HG03432 (cell line): ENCODE measurements around the gene ARHGEF7.

Experiments
- ATAC-seq: cut with Tn5 transposase; IDR thresholded peaks from one replicate; pipeline ENCODE4 v1.9.1; 2021; ENCODE audit warnings: mild to moderate bottlenecking, moderate library complexity; ENCODE audit not compliant: unreplicated experiment

Gene ARHGEF7

DNA sequence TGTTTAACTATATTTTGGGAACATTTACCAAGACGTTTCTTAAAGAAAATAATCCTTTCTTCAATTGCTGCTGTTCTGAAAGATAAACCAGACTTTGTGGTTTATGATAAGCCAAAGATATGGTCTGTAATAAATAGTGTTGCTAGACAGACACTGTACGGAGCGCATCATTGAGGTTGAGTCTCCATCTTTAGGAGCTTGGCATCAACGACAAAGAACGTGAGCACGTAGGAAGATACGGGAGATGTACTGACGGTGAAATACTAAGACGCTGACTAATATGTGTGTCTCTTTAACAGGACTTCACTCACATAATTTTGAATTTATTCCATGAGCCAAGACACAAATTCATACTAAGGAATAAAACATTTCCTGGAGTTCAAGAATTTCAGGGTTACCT is 221.6 kb downstream of the ARHGEF7 start:
- ATAC-seq, result no peak

DNA sequence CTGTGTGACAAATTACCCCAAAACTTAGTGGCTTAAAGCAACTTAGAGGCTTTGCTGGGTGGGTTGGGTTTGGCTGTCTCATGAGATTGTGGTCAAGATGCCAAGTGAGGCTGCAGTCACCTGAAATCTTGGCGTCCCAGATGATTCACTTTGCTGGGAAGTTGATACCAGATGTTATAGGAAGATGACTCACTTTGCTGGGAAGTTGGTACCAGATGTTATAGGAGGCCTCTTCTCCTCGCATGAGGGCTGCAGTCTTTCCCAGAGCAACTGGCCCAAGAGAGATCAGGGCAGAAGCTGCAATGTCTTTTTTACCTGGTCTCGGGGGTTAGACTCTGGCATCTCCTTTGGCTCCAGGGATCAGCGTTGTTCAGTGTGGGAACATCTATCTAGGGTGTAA is 222.1 kb downstream of the ARHGEF7 start:
- ATAC-seq, result no peak

DNA sequence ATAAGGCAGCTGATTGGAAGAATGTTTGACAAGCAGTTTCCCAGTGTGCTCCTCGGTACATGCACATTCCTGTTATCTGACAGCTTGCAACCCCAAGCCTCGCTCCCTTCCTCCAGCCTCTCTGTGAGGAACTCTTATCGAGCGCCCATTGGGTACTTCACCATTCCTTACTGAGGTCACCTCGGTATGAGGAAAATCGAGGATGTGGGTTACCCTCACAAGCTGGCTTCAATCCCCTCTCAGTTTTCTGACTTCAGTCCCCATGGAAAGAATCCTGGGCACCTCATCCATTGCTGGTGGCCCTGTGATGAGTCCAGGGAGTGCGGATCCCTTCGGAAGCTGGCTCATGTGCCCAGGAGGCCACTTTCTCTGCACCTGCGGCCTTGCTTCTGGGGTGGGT is 222.6 kb downstream of the ARHGEF7 start:
- no peak for ATAC-seq

DNA sequence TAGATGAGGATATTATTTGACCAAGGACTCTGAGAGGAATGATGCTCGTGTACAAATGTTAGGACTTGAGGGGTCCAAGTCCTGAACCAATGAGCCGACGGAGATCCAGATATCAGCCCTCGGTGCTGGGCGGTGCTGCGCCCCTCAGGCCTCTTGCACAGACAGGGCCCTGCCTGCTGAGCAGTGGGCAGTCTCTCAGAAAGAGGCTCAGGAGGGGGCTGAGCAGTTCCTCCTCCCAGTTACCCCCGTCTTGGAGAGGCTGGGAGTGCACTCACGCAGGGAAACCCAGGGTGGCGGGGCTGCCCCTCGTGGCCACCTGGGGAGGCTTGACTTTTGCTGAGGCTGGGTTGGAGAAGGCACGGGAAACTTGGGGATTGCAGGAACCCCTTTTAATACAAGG is 223.7 kb downstream of the ARHGEF7 start:
- no peak for ATAC-seq

DNA sequence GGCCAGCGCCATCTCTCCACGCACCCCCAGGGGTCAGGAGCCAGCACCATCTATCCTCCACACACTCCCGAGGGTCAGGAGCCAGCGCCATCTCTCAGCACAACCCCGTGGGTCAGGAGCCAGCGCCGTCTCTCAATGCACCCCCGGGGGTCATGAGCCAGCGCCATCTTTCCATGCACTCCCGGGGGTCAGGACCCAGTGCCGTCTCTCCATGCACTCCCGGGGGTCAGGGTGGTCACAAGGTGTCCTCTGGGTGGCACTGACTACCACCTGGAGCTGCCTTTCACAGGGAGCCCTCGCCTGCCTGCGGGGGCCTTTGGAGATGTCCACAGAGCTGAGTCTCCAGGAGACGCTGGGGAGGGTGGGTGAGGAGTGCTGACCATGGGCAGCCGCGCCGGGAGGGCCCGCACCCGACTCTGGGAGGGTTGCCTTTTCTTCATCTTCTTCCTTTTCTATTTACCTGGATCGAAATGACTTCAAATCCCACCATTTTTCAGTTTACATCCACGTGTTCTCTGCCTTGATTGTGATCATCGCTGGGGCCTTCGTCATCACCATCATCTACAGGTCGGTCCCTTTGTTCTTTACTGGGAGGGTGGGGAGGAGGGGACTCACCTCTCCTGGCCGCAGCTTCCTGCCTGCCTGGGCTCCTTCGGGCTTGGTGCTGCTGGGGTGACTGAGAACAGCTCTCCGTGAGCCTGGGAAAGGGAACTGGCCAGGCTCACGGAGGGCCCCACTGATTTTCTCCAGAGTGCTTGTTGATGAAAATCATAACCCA is 224.4 kb downstream of the ARHGEF7 start:
- ATAC-seq, result no peak

DNA sequence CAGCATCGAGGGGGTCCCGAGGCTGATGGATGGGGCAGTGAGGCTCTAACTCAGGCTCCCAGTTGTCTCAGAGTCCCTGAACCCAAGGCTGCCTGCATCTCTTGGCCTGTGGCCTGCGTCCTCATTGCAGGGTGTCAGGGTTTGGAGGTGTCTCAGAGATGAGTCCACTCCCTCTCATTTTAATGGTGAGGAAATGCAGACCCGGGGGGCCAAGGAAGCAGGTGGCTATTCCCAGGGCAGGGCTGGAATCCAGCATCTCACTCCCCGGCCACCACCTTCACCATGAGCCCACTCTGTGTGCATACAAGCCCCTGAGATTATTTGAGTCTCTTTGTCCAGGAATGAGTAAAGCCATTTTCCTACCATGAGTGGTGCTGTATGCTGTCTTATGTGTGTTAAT is 226.8 kb downstream of the ARHGEF7 start:
- ATAC-seq, result no peak

DNA sequence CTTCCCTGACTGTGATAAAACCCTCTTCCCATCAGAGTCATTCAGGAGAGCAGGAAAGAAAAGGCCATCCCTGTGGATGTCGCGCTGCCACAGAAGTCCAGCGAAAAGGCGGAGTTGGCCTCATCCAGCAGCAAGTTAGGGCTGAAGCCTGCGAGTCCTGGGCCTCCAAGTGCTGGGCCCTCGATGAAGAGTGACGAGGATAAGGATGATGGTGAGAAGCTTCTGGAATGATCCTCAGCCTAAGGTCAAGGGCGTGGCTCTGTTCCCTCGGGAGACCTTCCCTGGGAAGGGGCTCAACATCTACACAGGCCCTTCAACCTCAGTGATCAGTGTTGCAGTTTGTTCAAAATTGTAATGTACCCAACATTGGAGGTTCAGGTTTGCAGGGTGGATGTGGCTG is 227.6 kb downstream of the ARHGEF7 start:
- no peak for ATAC-seq

DNA sequence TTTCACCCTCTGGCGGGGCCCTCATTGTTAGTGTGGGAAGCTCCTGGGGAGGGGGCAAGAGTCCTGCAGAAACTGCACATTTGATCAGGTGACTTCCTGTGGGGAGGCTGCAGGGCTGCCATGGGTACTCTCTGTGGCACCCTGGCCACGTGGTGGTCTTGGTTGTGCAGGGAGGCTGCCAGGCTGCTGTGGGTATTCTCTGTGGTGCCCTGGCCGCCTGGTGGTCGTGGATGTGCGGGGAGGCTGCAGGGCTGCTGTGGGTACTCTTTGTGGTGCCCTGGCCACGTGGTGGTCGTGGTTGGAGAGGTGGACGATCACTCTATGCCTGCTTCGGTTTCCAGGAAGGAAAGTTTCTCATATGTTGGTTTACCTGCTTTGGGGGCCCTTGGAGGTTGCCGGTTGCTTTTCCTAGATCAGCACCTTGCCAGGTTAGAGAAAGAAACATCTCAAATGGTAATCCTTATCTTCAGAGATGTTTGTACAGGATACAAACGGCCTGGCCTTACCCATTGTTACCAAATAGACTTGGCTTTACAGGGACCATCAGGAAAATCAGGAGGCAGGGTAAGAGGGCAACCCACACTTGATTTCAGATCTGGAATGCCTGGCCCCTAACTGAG is 228.2 kb downstream of the ARHGEF7 start:
- ATAC-seq, result no peak

DNA sequence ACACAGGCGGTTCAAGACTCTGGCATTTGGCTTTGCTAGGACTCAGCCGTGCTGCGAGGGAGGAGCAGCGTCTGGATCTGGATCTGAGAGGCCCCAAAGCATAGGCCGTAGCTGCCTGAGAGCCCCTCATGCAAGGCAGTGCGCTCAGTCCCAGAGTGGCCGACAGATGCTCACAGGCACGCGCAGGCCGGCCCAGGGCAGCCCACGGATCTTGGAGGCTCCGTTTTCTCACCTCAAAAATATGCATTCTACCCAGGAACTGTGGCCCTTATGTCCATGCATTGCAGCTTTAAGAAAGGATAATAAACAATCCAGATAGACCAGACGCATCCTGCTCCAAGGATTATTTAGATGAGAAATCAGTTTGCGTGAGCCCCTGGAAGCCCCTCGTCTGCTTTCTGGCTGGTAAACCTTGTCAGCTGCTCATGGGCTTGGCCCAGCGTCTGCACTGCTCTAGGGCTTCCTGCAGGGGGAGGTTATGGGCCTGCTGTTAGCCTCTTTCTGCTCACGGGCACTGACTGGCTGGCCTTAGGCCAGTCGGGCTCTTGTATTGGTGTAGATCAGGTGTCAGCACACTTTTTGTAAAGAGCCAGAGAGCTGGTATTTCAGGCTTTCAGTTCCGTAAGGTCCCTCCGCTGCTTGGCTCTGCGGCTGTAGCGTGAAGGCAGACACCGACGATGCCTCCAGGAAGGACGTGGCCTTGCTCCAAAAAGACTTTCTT is 229.5 kb downstream of the ARHGEF7 start:
- ATAC-seq, result no peak

DNA sequence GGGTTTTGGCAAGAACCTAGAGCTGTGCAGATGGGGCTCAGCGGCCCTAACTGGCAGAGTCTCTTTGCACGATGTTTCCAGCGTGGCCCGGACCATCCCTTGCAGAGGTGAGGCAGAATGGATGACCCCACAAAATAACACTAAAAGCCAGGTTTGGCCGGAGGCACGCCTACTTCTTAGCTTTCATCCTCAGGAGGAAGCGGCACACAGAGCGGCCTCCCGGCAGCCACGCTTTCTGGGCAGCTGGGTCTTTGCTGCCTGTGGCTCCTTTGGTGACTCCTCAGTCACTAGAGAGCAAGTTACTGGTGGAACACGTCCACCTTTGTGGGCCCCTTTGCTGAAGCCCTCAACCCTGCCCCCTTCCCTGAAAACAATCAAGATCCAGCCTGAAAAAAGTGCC is 230.6 kb downstream of the ARHGEF7 start:
- ATAC-seq, result no peak

DNA sequence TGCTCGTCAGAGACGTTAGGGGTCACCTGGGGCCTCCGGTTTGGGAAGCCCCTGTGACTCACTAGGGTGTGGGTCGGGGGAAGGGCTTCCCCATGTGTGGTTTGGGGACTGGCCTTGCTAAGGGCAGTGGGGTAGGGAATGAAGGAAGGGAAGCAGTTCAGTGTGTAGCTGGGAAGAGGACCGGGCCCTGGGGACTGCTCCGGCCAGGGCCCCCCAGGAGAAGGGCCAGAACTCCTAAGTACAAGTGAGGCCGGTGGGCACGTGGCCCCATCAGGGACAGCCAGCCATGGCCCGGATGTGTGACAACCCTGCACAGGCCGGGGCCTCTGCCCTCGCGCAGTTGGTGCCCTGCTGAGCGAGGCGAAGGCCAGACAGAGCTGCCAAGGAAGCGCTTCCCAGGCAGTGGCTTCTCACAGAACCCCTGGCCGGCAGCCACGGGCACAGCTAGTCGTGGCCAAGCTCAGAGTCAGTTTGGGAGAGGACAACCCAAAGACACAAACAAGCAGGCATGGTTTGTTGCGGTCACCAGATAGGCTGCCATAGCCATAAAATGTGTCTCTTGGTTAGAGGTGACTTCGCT is 231.1 kb downstream of the ARHGEF7 start:
- ATAC-seq, result no peak

DNA sequence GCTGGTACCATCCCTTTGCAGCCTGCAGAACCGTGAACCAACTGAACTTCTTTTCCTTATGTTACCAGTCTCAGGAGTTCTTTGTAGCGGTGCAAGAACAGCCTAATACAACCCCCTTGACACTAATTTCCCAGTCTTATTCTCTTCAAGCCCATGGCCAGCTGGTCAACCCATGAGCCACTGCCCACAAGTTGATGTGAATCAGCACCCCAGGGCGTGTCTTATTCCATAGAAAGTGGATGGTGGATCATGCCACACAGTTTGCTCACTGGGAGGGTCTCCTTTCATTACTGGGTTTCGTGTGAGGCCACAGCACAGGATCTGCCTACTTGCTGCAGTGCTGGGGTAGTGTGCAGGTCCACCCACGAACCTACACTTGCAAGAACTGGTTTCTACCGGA is 232.3 kb downstream of the ARHGEF7 start:
- ATAC-seq, result no peak

DNA sequence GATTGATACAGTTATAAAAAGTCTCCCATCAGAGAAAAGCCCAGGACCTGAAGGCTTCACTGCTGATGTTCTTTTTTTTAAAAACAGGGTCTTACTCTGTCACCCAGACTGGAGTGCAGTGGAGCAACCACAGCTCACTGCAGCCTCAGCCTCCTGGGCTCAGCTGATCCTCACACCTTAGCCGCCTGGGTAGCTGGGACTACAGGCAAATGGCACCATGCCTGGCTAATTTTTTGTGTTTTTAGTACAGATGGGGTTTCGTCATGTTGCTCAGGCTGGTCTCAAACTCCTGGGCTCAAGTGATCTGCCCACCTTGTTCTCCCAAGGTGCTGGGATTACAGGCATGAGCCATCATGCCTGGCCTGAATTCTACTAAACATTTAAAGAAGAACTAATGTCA is 238.4 kb downstream of the ARHGEF7 start:
- ATAC-seq, result no peak

DNA sequence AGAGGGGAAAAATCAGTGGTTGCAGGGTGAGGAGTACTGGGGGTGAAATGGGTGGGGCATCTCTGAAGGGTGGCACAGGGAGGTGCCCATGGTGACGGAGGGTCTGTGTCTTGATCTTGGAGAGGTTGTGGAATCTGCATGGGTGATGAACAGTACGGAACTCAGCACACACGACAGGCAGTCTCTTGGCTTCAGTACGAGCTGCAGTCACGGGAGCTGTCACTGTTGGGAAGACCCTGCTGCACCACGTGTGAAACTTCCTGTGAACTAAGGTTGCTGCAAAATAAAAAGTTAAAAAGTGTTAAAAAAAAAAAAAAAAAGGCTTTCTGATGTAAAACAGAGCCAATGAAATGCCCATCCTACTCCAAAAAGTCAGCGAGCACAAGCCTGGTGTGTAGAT is 239.7 kb downstream of the ARHGEF7 start:
- no peak for ATAC-seq
